Activated CD4-positive, alpha-beta T cell treated with anti-CD3 and anti-CD28 coated beads for 24 hours (primary cell): ENCODE measurements around the gene SLC39A1.
"Not testable (repeated sequence)": the region's sequence is repeated elsewhere in the genome, so short reads cannot be mapped to it uniquely, and the experiment has no call there.

Experiments used
- DNase-seq, 2 donors: peaks; one replicate each; pipeline ENCODE4 v3.0.0-alpha.2; 2020; ENCODE audit warnings: low read depth in 2 of 2

Gene SLC39A1

GRCh38 chr1:153963030-153963849, at the start of gene SLC39A1:
SLC39A1 (minus strand) TSS chr1:153963537; CDS start chr1:153962715, 822 bp downstream.
- peak; percentile 94 to 97 for DNase-seq

- not testable (repeated sequence) for DNase-seq
These were observed 49.2 kb upstream of the SLC39A1 start for GRCh38 chr1:154012543-154012942.

GRCh38 chr1:154012129-154012528, 48.8 kb upstream of the SLC39A1 start:
- no peak for DNase-seq

GRCh38 chr1:154006136-154006535, 42.8 kb upstream of the SLC39A1 start:
- DNase-seq: no peak

GRCh38 chr1:154000420-154000819, 37.1 kb upstream of the SLC39A1 start:
- DNase-seq: no peak

GRCh38 chr1:153996882-153997281, 33.5 kb upstream of the SLC39A1 start:
- not testable (repeated sequence) for DNase-seq

GRCh38 chr1:153995640-153996039, 32.3 kb upstream of the SLC39A1 start:
- DNase-seq: no peak

GRCh38 chr1:153995202-153995601, 31.9 kb upstream of the SLC39A1 start:
- no peak for DNase-seq

GRCh38 chr1:153991806-153992205, 28.5 kb upstream of the SLC39A1 start:
- DNase-seq: no peak

- DNase-seq: no peak
These were observed 27.9 kb upstream of the SLC39A1 start for GRCh38 chr1:153991151-153991630.

GRCh38 chr1:153990468-153991150, 27.3 kb upstream of the SLC39A1 start, which contains the start of gene RPS27:
RPS27 (plus strand) TSS chr1:153990762; CDS start chr1:153990797, 35 bp downstream.
- peak; percentile 68 to 81 for DNase-seq

GRCh38 chr1:153987621-153988020, 24.3 kb upstream of the SLC39A1 start:
- DNase-seq: no peak

GRCh38 chr1:153985941-153986761, 22.8 kb upstream of the SLC39A1 start, which contains the start of gene RAB13:
RAB13 (minus strand) TSS chr1:153986339; CDS start chr1:153986236, 103 bp downstream.
- no peak for DNase-seq

- peak in 1 of 2 donors; percentile 38 for DNase-seq
These were observed 22.1 kb upstream of the SLC39A1 start for GRCh38 chr1:153985341-153985912.

- no peak for DNase-seq
These were observed 21.0 kb upstream of the SLC39A1 start for GRCh38 chr1:153984123-153984894.

GRCh38 chr1:153981735-153982134, 18.4 kb upstream of the SLC39A1 start:
- not testable (repeated sequence) for DNase-seq

- DNase-seq: not testable (repeated sequence)
These were observed 15.8 kb upstream of the SLC39A1 start for GRCh38 chr1:153979091-153979490.

- DNase-seq: no peak
These were observed 15.1 kb upstream of the SLC39A1 start for GRCh38 chr1:153978274-153978909.

GRCh38 chr1:153977250-153978240, 14.2 kb upstream of the SLC39A1 start, which contains the start of gene JTB:
JTB (minus strand) TSS chr1:153977674; CDS start chr1:153977252, 422 bp downstream.
- DNase-seq: peak; percentile 75 to 82
